HG03280 (cell line): Measurements from ENCODE around the gene OTOA.
A peak's percentile ranks its signal among the peaks of the same experiment; 100 is the strongest.
"Not testable (repeated sequence)": the region's sequence is repeated elsewhere in the genome, so short reads cannot be mapped to it uniquely, and the experiment has no call there.

Experiments used
- ATAC-seq: cut with Tn5 transposase; IDR thresholded peaks from one replicate; pipeline ENCODE4 v1.9.1; 2021; ENCODE audit warnings: mild to moderate bottlenecking, moderate library complexity; ENCODE audit not compliant: unreplicated experiment

OTOA gene

DNA sequence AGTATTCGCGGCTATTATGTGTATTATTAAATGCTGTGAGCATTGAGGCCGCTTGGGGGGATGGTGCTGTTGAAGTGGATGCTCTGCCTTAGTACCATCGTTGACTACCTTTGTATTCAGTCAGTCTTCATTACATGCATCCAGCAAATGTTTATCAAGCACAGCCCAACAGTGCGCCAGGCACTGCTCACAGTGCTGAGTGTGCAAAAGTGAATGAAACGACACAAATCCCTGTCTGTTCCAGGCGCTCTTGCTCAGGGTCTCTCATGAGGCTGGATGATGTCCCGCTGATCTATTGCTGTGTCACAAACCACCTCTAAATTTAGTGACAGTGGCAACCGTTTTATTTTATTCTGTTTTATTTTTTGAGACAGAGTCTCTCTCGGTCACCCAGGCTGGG, 53.8 kb downstream of the OTOA start:
- no peak for ATAC-seq

- no peak for ATAC-seq
Observed at GRCh38 chr16:21719283-21719682, 55.5 kb downstream of the OTOA start.

DNA sequence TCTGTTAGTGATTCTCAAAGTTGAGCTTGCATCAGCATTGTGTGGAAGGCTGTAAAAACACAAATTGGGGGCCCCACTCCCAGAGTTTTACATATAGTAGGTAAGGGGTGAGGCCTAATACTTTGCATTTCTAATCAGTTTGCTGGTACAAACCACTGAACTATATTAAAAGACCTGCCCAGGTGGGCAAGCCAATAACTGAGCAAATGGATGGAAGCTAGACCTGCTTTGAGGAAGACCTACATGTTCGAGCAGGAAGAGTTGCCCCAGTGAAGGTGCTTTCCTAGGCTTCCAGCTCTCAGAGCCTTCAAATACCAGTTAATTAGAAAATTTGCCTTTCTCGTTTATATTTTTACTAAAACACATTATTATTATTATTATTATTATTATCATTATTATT, 56.8 kb downstream of the OTOA start:
- no peak for ATAC-seq

DNA sequence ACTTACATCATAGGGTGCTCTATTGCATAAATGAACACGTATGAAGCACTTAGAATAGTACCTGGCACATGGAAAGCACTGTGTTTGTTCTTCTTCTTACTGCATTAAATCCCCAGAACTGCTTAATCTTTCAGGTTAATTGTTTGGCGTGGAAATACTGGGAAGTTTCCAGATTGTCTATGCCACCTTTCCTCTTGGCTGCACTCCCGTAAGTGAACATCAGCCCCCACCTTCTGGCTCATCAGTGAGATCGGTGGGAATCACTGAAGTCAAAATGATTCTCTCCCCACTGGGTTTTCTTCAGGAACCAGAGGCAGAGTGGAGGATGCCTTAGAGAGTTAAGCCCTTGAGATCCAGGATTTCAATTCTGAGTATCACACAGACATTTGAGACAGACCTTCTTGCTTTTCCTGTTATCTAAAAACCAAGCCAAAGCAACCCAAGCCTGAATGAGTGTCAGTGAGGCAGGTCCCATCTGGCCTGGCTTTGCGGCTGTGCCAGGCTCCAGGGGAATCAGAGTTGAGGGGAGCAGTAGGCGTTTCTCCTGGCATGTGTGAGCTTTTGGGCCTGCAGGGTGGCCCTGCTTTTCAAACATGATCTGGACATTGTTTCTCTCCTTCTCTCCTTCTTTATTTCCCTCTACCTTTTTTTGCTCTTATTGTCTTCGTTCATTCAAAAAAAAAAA, 59.1 kb downstream of the OTOA start:
- no peak for ATAC-seq

DNA sequence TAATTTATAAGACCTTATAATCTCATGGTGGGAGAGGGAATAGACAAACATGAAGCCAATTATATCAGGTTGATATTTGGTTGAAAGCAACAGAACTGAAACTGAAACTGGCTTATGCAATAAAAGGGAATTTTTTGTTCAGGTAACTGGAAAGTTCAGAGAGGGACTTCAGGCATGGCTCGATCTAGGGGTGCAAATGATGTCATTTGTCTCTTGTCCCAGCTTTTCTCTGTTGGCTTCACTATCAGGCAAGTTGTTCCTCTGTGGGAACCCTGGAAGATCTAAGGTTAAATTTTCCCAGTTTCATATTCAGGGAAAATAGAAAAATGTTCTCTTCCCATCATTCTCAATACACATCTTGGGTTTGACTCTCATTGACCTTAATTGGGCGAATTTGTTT, 59.8 kb downstream of the OTOA start:
- no peak for ATAC-seq

GRCh38 chr16:21727344-21727743, 63.6 kb downstream of the OTOA start:
- no peak for ATAC-seq

- not testable (repeated sequence) for ATAC-seq
Observed at GRCh38 chr16:21731233-21731632, 67.5 kb downstream of the OTOA start.

DNA sequence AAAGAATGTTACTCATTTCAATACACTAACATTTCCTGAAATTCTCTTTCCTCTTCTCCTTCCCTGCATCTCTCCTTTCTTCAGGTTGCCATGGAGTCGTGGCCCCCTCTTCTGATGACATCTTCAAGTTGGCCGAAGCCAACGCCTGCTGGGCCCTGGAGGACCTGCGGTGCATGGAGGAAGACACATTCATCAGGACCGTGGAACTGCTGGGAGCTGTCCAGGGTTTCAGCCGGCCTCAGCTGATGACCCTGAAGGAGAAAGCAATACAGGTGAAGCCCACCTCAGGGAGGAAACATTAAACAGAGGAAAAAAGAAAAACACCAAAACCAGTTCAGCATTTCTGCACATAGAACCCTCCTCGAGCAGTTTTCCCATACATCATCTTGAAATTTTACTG, 76.9 kb downstream of the OTOA start:
- not testable (repeated sequence) for ATAC-seq

GRCh38 chr16:21756192-21757079, 92.7 kb downstream of the OTOA start:
- ATAC-seq: not testable (repeated sequence)

- peak; percentile 60 for ATAC-seq
Observed at GRCh38 chr16:21757080-21757671, 93.4 kb downstream of the OTOA start.

DNA sequence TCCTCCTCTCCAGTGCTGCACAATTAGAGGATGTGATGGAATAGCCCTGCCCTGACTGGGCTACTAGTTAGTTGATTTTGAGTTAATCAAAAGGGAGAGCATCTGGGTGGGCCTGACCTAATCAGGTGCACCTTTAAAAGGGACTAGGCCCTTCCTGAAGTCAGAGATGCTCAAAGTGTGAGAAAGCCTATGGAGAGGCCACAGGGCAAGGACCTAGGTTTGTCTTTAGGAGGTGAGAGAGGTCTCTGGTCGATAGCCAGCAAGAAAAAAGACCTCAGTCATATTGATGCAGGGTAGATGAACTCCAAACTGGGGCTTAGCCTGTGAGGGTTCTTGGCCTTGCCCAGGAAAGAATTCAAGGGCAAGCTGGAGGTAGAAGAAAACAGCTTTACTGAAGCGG, 104.5 kb downstream of the OTOA start:
- ATAC-seq: not testable (repeated sequence)

DNA sequence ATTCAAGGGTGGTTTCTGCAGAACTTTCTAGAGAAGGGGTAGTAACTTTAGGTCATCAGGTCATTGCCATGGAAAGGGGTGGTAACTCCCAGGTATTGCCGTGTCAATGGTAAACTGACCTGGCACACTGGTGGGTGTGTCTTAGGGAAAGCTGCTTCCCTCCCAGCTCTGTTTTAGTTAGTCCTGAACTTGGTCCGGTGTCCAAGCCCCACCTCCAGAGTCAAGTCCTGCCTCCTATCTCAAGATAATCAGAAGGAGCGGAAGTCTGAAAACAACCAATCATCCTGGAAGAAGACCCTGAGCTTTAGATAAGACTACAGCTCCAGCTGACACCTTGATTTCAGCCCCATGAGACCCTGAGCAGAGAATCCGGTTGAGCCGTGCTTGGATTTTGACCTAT, 105.0 kb downstream of the OTOA start:
- not testable (repeated sequence) for ATAC-seq

- not testable (repeated sequence) for ATAC-seq
Observed at GRCh38 chr16:21769284-21769683, 105.5 kb downstream of the OTOA start.

- peak; percentile 55 for ATAC-seq
Observed at GRCh38 chr16:21770584-21770983, 106.8 kb downstream of the OTOA start.

DNA sequence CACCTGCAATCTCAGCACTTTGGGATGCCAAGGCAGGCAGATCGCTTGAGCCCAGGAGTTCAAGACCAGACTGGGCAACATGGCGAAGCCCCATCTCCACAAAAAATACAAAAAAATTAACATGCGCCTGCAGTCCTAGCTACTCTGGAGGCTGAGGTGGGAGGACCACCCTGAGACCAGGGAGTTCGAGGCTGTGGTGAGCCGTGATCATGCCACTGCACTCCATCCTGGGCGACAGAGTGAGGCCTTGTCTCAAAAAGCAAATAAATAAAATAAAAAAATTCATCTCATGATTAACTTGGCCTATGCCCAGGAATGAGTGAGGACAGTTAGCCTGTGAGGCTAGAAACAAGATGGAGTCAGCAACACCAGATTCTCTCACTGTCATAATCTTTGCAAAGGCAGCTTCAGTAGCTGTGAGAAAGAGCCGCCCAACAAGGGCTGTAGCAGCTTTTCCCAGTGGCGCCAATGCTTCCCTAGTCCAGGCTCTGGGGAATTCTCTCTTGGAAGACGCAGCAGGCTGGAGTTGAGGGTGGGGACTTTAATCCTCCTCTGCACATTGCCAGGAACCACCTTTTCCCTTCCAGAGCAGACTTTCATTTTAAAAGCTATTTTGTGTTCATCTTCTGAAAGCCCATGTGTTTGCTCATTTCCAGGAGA, 108.9 kb downstream of the OTOA start:
- ATAC-seq: not testable (repeated sequence)

DNA sequence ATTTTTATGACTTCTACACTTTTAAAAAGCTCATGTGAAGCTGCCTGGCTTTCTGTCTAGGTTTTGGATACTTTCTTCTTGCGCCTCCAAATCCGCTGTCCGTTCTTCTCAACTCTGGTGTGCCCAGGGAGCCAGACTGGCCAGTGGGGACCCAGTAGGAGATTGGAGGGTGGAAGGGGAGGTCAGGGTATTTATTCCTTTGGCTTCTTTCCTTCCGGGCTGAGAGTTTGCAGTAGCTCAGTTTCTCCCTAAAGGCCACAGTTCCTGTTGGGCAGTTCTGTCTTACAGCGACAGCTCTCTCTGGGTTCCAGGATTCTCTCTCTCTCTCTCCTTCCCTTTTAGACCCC, 109.4 kb downstream of the OTOA start:
- ATAC-seq: not testable (repeated sequence)

GRCh38 chr16:21780525-21780924, 116.8 kb downstream of the OTOA start:
- ATAC-seq: not testable (repeated sequence)

GRCh38 chr16:21790506-21790905, 126.7 kb downstream of the OTOA start:
- ATAC-seq: not testable (repeated sequence)

GRCh38 chr16:21793310-21793709, 129.5 kb downstream of the OTOA start:
- not testable (repeated sequence) for ATAC-seq

- ATAC-seq: not testable (repeated sequence)
Observed at GRCh38 chr16:21798601-21799000, 134.8 kb downstream of the OTOA start.
